Keratinocyte (primary cell): Measurements from ENCODE around the gene RNF26.

Experiments used
- EZH2 ChIP-seq: IDR thresholded peaks from one replicate; pipeline ENCODE4 v1.6.1; 2012; ENCODE audit warnings: inconsistent platforms, mild to moderate bottlenecking, low read length, moderate library complexity
- TF ChIP-seq, protein P1 (sequence below), 3 experiments: IDR thresholded peaks in 1 of 3; conservative IDR thresholded peaks in 1 of 3; optimal IDR thresholded peaks in 1 of 3; 2 replicates in 2 of 3; 3 replicates in 1 of 3; pipeline versions ENCODE3 to v1.5.1; 2011; ENCODE audit warnings: low read length in 3 of 3, mild to moderate bottlenecking in 3 of 3, moderate library complexity in 2 of 3, control low read depth in 1 of 3, inconsistent platforms in 1 of 3; ENCODE audit not compliant: insufficient read depth in 2 of 3; ENCODE audit errors: extremely low read depth in 1 of 3

DNA sequence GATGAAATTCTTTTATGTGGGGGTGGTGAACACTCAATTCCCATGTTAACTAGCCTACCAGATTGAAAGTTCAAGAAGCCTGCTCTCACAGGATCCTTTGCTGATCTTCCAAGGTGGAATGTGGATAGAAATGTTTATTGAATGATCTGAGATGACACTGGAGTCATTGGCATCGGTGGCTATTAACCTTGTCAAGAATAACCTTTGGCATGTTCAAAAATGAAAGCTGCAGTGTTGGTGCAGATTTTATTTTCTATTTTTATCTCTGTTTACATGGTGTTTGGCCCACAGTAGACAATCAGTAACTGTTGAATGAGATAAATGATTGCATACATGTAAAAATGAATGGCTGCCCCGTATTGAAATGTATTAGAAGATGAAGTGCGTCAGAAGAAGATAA, 36.4 kb upstream of the RNF26 start:
- TF ChIP-seq, protein P1, sequence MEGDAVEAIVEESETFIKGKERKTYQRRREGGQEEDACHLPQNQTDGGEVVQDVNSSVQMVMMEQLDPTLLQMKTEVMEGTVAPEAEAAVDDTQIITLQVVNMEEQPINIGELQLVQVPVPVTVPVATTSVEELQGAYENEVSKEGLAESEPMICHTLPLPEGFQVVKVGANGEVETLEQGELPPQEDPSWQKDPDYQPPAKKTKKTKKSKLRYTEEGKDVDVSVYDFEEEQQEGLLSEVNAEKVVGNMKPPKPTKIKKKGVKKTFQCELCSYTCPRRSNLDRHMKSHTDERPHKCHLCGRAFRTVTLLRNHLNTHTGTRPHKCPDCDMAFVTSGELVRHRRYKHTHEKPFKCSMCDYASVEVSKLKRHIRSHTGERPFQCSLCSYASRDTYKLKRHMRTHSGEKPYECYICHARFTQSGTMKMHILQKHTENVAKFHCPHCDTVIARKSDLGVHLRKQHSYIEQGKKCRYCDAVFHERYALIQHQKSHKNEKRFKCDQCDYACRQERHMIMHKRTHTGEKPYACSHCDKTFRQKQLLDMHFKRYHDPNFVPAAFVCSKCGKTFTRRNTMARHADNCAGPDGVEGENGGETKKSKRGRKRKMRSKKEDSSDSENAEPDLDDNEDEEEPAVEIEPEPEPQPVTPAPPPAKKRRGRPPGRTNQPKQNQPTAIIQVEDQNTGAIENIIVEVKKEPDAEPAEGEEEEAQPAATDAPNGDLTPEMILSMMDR (optimal IDR thresholded peaks at IDR 0.05 in 1 of 3, IDR thresholded peaks at IDR 0.05 in 1 of 3, conservative IDR thresholded peaks at IDR 0.05 in 1 of 3; ENCODE audit: extremely low read depth in 1 of 3, insufficient read depth in 2 of 3, low read length in 3 of 3), result no peak
- TF ChIP-seq EZH2, result no peak
